AG10803 (cell line): ENCODE data around the gene AGPAT2.

ENCODE experiments used
- DNase-seq: peaks from one replicate; pipeline ENCODE4 v3.0.0; 2010; ENCODE audit warnings: low read depth
- H3K4me3 ChIP-seq: 2 replicates; pipeline ENCODE4 v1.5.1; 2011; ENCODE audit warnings: mild to moderate bottlenecking, low read length, control low read depth
- TF ChIP-seq, protein P1 (sequence below): conservative IDR thresholded peaks from 2 replicates; pipeline ENCODE4 v1.5.1; 2011; ENCODE audit warnings: mild to moderate bottlenecking, low read length, control low read depth, inconsistent platforms

AGPAT2 gene

DNA sequence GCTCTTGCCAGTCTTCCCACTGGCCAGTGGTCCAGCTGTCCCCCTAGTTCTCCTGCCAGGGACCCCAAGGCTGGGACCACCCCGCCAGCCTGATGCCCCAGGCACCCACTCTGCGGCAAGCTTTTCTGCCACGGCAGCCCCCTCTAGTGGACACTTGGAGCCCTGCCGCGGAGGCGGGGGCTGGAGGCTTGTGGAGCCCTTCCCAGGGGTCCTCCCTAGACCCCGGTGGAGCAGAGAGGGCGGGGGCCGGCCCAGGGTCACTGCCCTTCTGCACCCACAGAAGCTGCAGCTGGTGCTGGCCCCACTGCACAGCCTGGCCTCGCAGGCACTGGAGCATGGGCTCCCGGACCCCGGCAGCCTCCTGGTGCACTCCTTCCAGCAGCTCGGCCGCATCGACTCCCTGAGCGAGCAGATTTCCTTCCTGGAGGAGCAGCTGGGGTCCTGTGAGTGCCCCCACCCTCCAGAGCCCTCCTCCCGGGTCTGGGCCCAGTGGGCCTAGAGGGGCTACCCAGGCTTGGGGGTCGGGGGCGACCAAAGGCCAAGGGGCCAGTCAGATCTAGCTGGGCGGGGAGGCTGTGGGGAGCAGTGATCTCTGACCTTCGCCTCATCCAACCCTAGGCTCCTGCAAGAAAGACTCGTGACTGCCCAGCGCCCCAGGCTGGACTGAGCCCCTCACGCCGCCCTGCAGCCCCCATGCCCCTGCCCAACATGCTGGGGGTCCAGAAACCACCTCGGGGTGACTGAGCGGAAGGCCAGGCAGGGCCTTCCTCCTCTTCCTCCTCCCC, 15.4 kb downstream of the AGPAT2 start:
- TF ChIP-seq, protein P1, sequence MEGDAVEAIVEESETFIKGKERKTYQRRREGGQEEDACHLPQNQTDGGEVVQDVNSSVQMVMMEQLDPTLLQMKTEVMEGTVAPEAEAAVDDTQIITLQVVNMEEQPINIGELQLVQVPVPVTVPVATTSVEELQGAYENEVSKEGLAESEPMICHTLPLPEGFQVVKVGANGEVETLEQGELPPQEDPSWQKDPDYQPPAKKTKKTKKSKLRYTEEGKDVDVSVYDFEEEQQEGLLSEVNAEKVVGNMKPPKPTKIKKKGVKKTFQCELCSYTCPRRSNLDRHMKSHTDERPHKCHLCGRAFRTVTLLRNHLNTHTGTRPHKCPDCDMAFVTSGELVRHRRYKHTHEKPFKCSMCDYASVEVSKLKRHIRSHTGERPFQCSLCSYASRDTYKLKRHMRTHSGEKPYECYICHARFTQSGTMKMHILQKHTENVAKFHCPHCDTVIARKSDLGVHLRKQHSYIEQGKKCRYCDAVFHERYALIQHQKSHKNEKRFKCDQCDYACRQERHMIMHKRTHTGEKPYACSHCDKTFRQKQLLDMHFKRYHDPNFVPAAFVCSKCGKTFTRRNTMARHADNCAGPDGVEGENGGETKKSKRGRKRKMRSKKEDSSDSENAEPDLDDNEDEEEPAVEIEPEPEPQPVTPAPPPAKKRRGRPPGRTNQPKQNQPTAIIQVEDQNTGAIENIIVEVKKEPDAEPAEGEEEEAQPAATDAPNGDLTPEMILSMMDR: peak; percentile 66
- no peak overlapping the region for H3K4me3 ChIP-seq
- no peak for DNase-seq

DNA sequence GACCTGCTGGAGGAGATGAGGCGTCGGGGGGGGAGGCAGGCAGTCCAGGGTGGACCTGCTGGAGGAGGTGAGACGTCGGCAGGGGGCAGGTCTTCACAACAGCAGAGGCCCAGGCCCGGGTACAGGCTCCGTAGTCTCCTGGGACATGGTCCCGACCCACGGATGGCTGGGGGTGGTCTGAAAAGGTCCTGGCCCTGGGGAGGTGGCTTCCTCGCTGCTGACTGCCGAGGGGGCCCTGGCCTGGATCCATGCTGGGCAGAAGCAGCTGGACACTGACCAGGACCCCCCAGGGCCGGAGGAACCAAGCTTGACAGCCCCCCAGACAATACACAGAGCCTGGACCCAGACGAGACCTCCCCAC, 16.0 kb downstream of the AGPAT2 start:
- no peak for DNase-seq
- H3K4me3 ChIP-seq: no peak overlapping the region
- TF ChIP-seq, protein P1: no peak

DNA sequence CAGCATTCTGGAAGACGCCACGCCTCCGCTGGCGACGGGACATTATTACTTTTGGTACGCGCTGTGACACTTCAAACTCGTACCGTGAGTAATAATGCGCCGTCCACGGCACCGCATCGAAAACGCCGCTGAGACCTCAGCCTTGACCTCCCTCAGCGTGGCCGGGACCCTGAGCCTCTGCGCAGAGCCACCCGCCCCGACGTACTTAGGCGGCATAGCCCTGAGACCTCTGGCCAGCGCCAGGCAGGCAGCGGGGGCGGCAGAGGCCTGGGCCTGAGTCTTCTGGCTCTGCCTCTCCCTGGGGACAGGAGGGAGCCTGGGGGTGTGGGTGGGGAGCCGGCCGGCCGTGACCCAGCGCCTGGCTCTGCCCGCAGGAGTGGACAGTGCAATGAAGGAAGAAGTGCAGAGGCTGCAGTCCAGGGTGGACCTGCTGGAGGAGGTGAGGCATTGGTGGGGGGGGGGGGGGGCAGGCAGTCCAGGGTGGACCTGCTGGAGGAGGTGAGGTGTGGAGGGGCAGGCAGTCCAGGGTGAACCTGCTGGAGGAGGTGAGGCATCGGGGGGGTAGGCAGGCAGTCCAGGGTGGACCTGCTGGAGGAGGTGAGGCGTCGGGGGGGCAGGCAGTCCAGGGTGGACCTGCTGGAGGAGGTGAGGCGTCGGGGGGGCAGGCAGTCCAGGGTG, 16.5 kb downstream of the AGPAT2 start:
- no peak for DNase-seq
- H3K4me3 ChIP-seq: no peak overlapping the region
- TF ChIP-seq, protein P1: no peak

DNA sequence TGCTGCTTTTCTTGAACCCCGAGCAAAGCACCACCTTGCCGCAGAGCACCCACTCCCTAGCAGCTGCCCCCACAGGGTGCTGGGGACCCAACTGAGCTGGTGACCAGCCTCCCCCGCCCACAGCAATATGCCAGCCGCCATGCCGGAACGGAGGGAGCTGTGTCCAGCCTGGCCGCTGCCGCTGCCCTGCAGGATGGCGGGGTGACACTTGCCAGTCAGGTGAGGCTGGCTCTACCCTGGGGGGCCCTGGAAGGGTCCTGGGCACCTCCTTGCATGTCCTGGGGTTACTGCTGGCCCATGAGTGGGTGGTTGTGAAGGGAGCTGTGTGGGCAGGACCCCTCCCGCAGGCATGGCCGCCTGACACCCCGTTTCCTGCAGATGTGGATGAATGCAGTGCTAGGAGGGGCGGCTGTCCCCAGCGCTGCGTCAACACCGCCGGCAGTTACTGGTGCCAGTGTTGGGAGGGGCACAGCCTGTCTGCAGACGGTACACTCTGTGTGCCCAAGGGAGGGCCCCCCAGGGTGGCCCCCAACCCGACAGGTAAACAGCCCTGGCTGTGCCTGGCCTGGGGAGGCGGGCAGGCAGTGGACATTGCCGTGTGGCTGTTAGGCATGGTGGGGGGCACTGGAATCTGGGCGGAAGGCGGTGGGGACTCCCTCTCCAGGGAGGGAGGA, 17.3 kb downstream of the AGPAT2 start:
- TF ChIP-seq, protein P1: no peak
- no peak for DNase-seq

DNA sequence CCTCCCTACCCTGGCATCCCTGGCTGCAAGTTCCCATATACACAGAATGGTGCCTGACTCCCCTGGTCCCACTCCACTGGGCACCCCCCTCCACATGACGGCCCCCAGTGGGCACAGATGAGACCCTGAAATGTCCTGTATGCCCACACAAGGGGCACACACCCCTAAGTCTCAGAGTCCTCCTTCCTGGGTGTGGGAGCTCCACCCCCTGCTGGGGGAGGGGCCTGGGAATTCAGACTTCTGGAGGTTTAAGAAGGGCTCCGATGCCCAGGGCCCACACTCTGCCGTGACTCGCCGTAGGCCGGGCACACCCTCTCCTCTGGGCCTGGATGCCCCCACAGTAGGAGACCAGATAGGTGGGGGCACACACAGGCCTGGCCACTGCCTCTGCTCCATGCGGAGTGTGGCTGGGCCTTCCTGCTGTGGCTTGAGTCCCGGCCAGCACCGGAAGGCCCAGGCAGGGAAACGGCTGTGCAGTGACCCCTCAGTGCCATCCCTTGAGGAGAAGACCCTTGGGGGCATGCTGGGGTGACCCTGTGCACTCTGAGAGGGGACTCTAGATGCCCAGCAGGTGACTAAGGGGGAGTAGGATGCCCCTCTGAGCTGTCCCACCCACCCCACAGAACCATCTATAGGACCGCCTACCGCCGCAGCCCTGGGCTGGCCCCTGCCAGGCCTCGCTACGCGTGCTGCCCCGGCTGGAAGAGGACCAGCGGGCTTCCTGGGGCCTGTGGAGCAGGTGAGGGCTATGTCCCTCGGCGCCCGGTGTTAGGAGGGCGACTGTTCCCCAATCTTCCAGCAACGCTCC, 18.1 kb downstream of the AGPAT2 start:
- H3K4me3 ChIP-seq: no peak overlapping the region
- DNase-seq: no peak
- TF ChIP-seq, protein P1: no peak

More for the DNA sequence above, 17.3 kb downstream of the AGPAT2 start:
- H3K4me3 ChIP-seq: no peak overlapping the region

DNA sequence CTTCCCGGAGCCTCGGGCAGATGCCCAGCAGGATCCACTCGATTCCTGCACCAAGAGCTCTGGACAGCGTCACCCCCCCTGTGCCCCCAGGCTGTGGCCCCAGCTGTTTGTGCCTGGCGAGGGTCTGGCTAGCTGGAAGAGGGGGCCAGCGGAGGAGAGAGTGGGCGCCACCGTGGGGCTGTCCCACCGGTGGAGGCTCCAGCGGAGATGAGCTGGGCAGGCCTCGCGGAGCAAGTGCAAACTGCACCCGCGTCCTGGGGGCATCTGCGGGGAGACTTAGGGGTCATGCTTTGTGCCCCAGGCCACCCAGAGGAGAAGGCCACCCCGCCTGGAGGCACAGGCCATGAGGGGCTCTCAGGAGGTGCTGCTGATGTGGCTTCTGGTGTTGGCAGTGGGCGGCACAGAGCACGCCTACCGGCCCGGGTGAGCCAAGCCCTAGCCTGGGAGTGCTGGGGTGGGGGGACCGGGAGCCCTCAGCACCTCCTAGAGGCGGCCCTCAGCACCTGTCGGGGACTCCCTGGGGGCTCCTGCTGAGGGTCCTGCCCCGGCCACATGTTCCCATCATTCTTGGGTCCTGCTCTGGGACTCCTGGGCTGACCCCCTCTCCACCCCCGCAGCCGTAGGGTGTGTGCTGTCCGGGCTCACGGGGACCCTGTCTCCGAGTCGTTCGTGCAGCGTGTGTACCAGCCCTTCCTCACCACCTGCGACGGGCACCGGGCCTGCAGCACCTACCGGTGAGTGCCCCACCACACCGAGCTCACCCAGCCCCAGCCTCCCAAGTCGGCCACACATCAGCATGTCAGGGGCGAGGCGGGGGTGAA, 19.1 kb downstream of the AGPAT2 start:
- DNase-seq: no peak
- TF ChIP-seq, protein P1: no peak
- no peak overlapping the region for H3K4me3 ChIP-seq
